ENCODE data around the gene DYDC1.

Gene DYDC1

GRCh38 chr10:80296942-80297341 lies 59.6 kb downstream of the DYDC1 start:
- no peak for TF ChIP-seq ZFX (IDR thresholded peaks at IDR 0.05; ENCODE audit: borderline replicate concordance)
- TF ChIP-seq, protein P1, sequence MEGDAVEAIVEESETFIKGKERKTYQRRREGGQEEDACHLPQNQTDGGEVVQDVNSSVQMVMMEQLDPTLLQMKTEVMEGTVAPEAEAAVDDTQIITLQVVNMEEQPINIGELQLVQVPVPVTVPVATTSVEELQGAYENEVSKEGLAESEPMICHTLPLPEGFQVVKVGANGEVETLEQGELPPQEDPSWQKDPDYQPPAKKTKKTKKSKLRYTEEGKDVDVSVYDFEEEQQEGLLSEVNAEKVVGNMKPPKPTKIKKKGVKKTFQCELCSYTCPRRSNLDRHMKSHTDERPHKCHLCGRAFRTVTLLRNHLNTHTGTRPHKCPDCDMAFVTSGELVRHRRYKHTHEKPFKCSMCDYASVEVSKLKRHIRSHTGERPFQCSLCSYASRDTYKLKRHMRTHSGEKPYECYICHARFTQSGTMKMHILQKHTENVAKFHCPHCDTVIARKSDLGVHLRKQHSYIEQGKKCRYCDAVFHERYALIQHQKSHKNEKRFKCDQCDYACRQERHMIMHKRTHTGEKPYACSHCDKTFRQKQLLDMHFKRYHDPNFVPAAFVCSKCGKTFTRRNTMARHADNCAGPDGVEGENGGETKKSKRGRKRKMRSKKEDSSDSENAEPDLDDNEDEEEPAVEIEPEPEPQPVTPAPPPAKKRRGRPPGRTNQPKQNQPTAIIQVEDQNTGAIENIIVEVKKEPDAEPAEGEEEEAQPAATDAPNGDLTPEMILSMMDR (IDR thresholded peaks at IDR 0.05) = no peak
- no peak overlapping the region for H3K27ac ChIP-seq

DNA sequence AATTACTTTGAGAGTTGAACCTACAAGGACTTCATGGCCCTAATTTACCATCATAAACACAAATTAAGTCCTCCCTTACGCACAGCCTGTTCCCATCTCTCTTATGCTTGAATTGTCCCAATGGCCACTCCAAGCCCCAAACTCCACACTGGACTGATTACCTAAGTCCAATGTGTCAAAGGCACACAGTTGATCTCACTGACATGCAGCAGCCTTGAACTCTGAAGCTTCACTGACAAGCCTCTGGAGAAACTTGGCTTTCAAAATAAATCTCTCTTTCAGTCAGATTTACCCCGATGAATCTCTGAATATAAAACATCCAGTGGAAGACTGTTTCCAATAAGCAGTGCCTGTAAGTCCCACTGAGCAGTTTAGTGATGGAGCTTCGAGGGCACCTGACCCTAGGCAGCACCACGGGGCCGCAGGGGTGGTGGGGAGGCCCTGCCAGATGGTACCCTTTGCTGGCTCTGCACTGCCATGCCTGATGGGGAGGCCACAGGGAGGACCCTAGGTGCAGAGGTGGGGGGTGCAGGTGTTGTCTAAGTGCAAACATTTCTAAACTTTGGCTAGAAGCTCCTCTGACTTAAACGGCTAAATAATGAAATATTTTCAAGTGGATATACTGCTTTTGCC lies 63.8 kb downstream of the DYDC1 start:
- TF ChIP-seq, protein P1 (IDR thresholded peaks at IDR 0.05) = no peak
- TF ChIP-seq ZFX (IDR thresholded peaks at IDR 0.05; ENCODE audit: borderline replicate concordance) = no peak
- H3K27ac ChIP-seq = 0 out of 2 replicates have a peak overlapping the region, but pooled peaks have one; percentile 94

DNA sequence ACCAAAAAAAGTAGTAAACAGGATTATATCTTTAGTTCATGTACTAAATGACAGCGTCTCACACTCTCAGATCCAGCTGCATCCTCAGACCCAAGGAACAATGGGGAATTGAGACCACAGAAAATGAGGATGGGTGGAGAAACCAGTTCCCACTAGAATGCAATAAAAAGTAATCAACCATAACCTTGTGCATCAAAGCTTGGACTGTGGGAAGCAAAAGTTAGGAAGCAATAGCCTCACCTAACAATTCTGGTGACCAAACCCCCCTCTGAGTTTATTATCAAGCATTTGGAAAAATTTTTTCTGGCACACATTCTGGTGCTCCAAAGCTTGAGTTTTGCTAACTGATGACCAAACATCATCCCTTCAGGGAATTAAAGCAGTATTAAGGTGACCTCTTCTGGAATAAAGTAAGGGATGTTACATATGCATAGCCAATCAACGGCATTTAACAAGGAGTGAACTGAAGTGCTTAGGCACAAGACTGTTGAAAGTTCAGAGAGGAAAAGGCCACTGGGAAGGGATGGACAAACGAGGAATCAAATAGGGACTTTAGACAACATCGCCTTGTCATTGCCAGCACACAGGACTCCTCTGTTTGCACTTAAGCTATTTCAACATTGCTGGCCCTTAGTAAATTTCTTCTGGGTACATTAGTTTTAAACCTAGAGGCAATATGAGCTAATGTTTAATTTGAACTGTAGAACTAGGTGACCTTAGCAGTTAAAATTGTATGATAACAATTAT lies 65.9 kb downstream of the DYDC1 start:
- no peak for TF ChIP-seq ZFX (IDR thresholded peaks at IDR 0.05; ENCODE audit: borderline replicate concordance)
- TF ChIP-seq, protein P1 (IDR thresholded peaks at IDR 0.05) = no peak
- peak overlapping the region; percentile 94 for H3K27ac ChIP-seq

GRCh38 chr10:80289451-80290287 lies 66.9 kb downstream of the DYDC1 start, which contains the start of gene MAT1A:
Gene MAT1A, minus strand, starts transcription at chr10:80289658. Its CDS starts 235 bp downstream, at chr10:80289423.
- TF ChIP-seq, protein P1 (IDR thresholded peaks at IDR 0.05) = peak; percentile 71
- no peak for TF ChIP-seq ZFX (IDR thresholded peaks at IDR 0.05; ENCODE audit: borderline replicate concordance)
- H3K27ac ChIP-seq = peak within 1 kb of the TSS; percentile 94

GRCh38 chr10:80288849-80289248 lies 67.7 kb downstream of the DYDC1 start:
- no peak for TF ChIP-seq ZFX (IDR thresholded peaks at IDR 0.05; ENCODE audit: borderline replicate concordance)
- TF ChIP-seq, protein P1 (IDR thresholded peaks at IDR 0.05) = no peak
- H3K27ac ChIP-seq = no peak overlapping the region; the same call in 1 of the 2 replicates

Measured in 22Rv1 (cell line).